LHCN-M2 (cell line): ENCODE data around the gene CGREF1. TPM values are rescaled to one million over a fixed set of nuclear protein-coding genes. Genes with fewer than 3 reads are reported as not detected.

ENCODE experiments used
- DNase-seq: peaks from one replicate; pipeline ENCODE4 v3.0.0-alpha.2; 2012; ENCODE audit warnings: low read depth
- total RNA-seq: library from RNA; depleted of rRNA; stranded (reverse); fragments of >200 nt; gene quantifications from 2 replicates; pipeline ENCODE4 v1.2.3, GENCODE V29; 2014

Gene CGREF1
- total RNA-seq, 1 experiment from 2014 or later, result 0.69 TPM

- no peak for DNase-seq
These were observed 29.6 kb downstream of the CGREF1 start for GRCh38 chr2:27089111-27089954.

GRCh38 chr2:27088634-27089033 is 30.3 kb downstream of the CGREF1 start:
- no peak for DNase-seq

- DNase-seq, result no peak
These were observed 31.0 kb downstream of the CGREF1 start for GRCh38 chr2:27087823-27088410.

- no peak for DNase-seq
These were observed 32.0 kb downstream of the CGREF1 start, which contains the start of gene KHK for GRCh38 chr2:27086724-27087593. Gene KHK, plus strand, starts transcription at chr2:27086772. Its CDS starts 488 bp downstream, at chr2:27087260.

- DNase-seq, result peak; percentile 84
These were observed 32.7 kb downstream of the CGREF1 start for GRCh38 chr2:27086090-27086723.

- peak; percentile 64 for DNase-seq
These were observed 33.2 kb downstream of the CGREF1 start for GRCh38 chr2:27085673-27086089.

- no peak for DNase-seq
These were observed 33.8 kb downstream of the CGREF1 start for GRCh38 chr2:27085062-27085672.

- DNase-seq, result no peak
These were observed 34.4 kb downstream of the CGREF1 start for GRCh38 chr2:27084297-27085061.

- DNase-seq, result no peak
These were observed 35.3 kb downstream of the CGREF1 start for GRCh38 chr2:27083410-27084296.

GRCh38 chr2:27082773-27083409 is 36.0 kb downstream of the CGREF1 start:
- DNase-seq, result no peak

GRCh38 chr2:27081984-27082772 is 36.8 kb downstream of the CGREF1 start:
- DNase-seq, result no peak

- no peak for DNase-seq
These were observed 38.4 kb downstream of the CGREF1 start for GRCh38 chr2:27080603-27080936.

GRCh38 chr2:27080140-27080469 is 38.8 kb downstream of the CGREF1 start:
- DNase-seq, result no peak

- no peak for DNase-seq
These were observed 39.4 kb downstream of the CGREF1 start for GRCh38 chr2:27079233-27080139.

- no peak for DNase-seq
These were observed 40.4 kb downstream of the CGREF1 start, which contains the start of gene EMILIN1 for GRCh38 chr2:27078267-27079194. Gene EMILIN1, plus strand, starts transcription at chr2:27078615. Its CDS starts 451 bp downstream, at chr2:27079066.

- DNase-seq, result no peak
These were observed 41.7 kb downstream of the CGREF1 start for GRCh38 chr2:27077231-27077630.
